ENCODE data around the gene EEF1B2. TPM values are rescaled to one million over a fixed set of nuclear protein-coding genes. Genes with fewer than 3 reads are reported as not detected.

EEF1B2 gene
- total RNA-seq, 1 experiment from 2014 or later = 768 TPM

GRCh38 chr2:206198677-206199076 is 39.0 kb downstream of the EEF1B2 start:
- Histone ChIP-seq H3K14ac (ENCODE audit: insufficient read depth, low read length) (no peak overlapping the region), H3K79me2 (ENCODE audit: insufficient read depth, low read length) (no peaks in the 10 kb centered on the region), H3K4me2 (ENCODE audit: insufficient read depth, insufficient read length, low read length) (no peak overlapping the region), H3K4me1 (ENCODE audit: insufficient read depth, low read length) (peaks cover 4% of the 10 kb centered on the region; the same call in 1 of the 2 replicates), H4K8ac (replicated peaks; ENCODE audit: insufficient read length, low read depth, low read length) (no peak overlapping the region), H3T11ph (ENCODE audit: low read length) (no peak overlapping the region), H3K18ac (ENCODE audit: insufficient read length, low read depth, low read length) (no peak overlapping the region), H2BK15ac (ENCODE audit: low read depth, low read length) (no peak overlapping the region), H3K79me1 (ENCODE audit: insufficient read depth, low read depth, low read length, poor library complexity, severe bottlenecking) (no peaks in the 10 kb centered on the region), H3K27ac (ENCODE audit: insufficient read length, low read depth, low read length) (no peak overlapping the region), H2BK20ac (ENCODE audit: low read depth, low read length, poor library complexity, severe bottlenecking) (no peak overlapping the region), H3K56ac (ENCODE audit: insufficient read length, low read depth, low read length) (no peak overlapping the region), H4K20me1 (ENCODE audit: control insufficient read depth, insufficient read depth, insufficient read length) (no peaks in the 10 kb centered on the region), H2BK5ac (ENCODE audit: insufficient read length, low read length) (no peak overlapping the region), H3K4ac (ENCODE audit: low read depth, low read length) (no peak overlapping the region), H3K23me2 (ENCODE audit: insufficient read length, low read depth, low read length, poor library complexity, severe bottlenecking) (no peaks in the 10 kb centered on the region), H2BK120ac (ENCODE audit: low read depth, low read length, poor library complexity, severe bottlenecking) (no peak overlapping the region), H2AFZ (ENCODE audit: low read length) (no peak overlapping the region), H4K5ac (ENCODE audit: insufficient read length, low read depth, low read length) (no peak overlapping the region), H3K23ac (ENCODE audit: insufficient read length, low read depth, low read length) (no peak overlapping the region), H3K9me3 (ENCODE audit: control insufficient read depth, low read depth, low read length) (no peaks in the 10 kb centered on the region), H3K9ac (ENCODE audit: extremely low read depth, insufficient read length, low read length) (no peak overlapping the region), H4K91ac (ENCODE audit: insufficient read length, low read depth, low read length) (no peak overlapping the region), H2AK5ac (ENCODE audit: insufficient read length, low read length) (no peak overlapping the region), H2BK12ac (ENCODE audit: insufficient read length, low read depth, low read length) (no peak overlapping the region), H3K27me3 (ENCODE audit: insufficient read depth, low read length) (no peaks in the 10 kb centered on the region)
- peaks cover 20 to 22% of the 10 kb centered on the region in 2 experiments for H3K4me1 Mint-ChIP-seq
- H3K4me3 Mint-ChIP-seq = no peak overlapping the region
- TF ChIP-seq CTCF (conservative IDR thresholded peaks at IDR 0.05) = no peak
- no peak overlapping the region for H3K27ac Mint-ChIP-seq
- H3K27me3 Mint-ChIP-seq (ENCODE audit: low read depth) = no peaks in the 10 kb centered on the region
- no peak for DNase-seq
- no peaks in the 10 kb centered on the region for H3K9me3 Mint-ChIP-seq
- no peaks in the 10 kb centered on the region for H3K36me3 Mint-ChIP-seq (ENCODE audit: insufficient read depth in 1 of 3, low read depth in 3 of 3)
- no CpG with 5 or more reads among the region's 1 CpG for WGBS (ENCODE audit: extremely low coverage, insufficient read length, low lambda C conversion rate)

Data from H9 (cell line).